Keratinocyte (primary cell): ENCODE data around the gene PLG.

Experiments
- EZH2 ChIP-seq: IDR thresholded peaks from one replicate; pipeline ENCODE4 v1.6.1; 2012; ENCODE audit warnings: inconsistent platforms, mild to moderate bottlenecking, low read length, moderate library complexity
- TF ChIP-seq, protein P1 (sequence below), 3 experiments: IDR thresholded peaks in 1 of 3; conservative IDR thresholded peaks in 1 of 3; optimal IDR thresholded peaks in 1 of 3; 2 replicates in 2 of 3; 3 replicates in 1 of 3; pipeline versions ENCODE3 to v1.5.1; 2011; ENCODE audit warnings: low read length in 3 of 3, mild to moderate bottlenecking in 3 of 3, moderate library complexity in 2 of 3, control low read depth in 1 of 3, inconsistent platforms in 1 of 3; ENCODE audit not compliant: insufficient read depth in 2 of 3; ENCODE audit errors: extremely low read depth in 1 of 3

DNA sequence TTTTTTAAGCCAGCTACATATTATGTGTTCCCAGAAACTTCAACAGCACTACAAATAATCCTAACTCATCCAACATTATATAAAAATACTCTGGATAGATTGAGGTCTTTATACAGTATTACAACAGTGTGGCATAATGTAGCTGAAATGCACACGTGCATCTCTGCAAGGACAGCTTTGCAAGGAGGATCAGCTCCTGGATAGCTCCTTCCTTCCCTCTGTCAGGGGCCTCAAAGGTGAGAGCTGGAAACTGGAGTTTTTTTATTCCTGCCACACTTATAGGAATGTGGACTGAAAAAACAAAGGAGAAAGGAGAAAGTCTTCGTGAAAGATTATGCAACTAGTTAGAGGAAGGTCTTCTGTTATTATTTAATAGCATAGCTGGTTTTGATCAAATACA is 53.1 kb downstream of the PLG start:
- TF ChIP-seq, protein P1, sequence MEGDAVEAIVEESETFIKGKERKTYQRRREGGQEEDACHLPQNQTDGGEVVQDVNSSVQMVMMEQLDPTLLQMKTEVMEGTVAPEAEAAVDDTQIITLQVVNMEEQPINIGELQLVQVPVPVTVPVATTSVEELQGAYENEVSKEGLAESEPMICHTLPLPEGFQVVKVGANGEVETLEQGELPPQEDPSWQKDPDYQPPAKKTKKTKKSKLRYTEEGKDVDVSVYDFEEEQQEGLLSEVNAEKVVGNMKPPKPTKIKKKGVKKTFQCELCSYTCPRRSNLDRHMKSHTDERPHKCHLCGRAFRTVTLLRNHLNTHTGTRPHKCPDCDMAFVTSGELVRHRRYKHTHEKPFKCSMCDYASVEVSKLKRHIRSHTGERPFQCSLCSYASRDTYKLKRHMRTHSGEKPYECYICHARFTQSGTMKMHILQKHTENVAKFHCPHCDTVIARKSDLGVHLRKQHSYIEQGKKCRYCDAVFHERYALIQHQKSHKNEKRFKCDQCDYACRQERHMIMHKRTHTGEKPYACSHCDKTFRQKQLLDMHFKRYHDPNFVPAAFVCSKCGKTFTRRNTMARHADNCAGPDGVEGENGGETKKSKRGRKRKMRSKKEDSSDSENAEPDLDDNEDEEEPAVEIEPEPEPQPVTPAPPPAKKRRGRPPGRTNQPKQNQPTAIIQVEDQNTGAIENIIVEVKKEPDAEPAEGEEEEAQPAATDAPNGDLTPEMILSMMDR (optimal IDR thresholded peaks at IDR 0.05 in 1 of 3, IDR thresholded peaks at IDR 0.05 in 1 of 3, conservative IDR thresholded peaks at IDR 0.05 in 1 of 3; ENCODE audit: extremely low read depth in 1 of 3, insufficient read depth in 2 of 3, low read length in 3 of 3): no peak
- no peak for TF ChIP-seq EZH2
